Measurements from ENCODE around the gene GON7.
"Not testable (repeated sequence)": the region's sequence is repeated elsewhere in the genome, so short reads cannot be mapped to it uniquely, and the experiment has no call there.

GON7 gene

DNA sequence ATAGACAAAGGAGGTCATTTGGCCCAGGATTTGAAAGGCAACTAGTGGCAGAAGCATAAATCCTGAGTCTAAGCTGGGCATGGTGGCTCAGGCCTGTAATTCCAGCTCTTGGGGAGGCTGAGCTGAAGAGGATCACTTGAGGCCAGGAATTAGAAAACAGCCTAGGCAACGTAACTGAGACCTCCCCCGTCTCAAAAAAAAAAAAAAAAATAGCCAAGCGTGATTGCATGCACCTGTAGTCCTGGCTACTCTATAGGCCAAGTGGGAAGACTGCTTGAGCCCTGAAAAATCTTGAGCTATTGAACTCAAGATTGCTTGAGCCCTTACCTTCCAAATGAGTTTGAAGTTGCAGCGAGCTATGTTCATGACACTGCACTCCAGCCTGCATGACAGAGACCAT is 7.8 kb downstream of the GON7 start:
- DNase-seq = no peak

DNA sequence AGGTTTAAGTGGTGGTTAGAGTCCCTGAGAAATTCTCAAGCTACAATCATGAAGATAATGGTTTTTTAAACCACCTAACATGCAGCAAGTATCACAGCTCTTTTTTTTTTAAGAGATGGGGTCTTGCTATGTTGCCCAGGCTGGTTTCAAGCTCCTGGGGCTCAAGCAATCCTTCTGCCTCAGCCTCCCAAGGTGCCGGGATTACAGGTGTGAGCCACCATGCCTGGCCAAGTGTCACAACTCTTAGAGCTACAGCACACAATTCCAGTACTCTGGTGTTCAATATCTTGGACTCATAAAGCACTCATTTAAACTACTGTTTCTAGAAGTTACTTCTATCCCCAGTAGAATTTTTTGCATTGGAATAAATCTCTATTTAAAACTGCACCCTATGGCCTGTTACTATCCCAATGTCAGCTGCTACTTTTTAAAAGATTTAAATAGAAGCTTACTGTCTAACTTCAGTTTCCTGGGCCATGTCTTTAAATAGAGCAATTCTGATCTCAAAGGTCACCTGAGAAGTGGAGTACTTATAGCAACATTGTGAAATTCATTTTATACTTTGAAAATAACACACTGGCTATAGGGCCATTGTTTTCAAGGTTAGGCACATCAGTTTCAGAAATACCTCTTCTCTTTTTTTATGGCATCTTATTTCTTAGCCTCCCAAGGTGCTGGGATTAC is 11.4 kb downstream of the GON7 start:
- no peak for DNase-seq

GRCh38 chr14:93186956-93187355 is 19.9 kb downstream of the GON7 start:
- no peak for DNase-seq

DNA sequence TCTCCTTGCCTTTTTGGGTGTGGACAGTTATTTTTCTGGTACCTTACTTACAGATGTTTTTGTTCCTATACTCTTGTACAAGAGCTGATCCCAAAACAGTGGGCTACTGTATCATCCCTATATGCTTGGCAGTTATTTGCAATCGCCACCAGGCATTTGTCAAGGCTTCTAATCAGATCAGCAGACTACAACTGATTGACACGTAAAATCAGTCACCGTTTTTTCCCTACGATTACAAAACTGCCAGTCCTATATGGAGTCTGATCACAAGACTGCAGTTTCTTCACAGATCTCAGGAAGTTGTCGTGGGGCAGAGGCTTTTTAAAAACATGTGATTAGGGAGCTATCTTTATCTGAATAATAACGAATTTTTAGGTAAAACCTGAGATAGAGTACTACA is 20.4 kb downstream of the GON7 start:
- no peak for DNase-seq

DNA sequence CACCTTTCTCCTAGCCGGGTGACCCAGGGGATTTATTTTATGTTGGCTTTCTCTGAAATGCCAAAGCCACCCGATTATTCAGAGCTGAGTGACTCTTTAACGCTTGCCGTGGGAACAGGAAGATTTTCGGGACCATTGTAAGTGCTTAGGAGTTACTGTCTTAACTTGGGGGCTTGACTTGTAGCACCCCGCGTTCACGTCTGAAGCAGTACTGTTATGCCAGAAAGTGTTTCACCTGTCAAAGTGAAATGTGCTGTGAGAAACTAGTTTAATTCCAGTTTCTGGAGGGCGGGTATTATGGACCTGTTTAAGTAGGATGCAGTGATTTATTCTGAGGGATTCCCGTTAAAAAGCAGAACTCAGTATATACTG is 21.5 kb downstream of the GON7 start:
- DNase-seq = no peak

DNA sequence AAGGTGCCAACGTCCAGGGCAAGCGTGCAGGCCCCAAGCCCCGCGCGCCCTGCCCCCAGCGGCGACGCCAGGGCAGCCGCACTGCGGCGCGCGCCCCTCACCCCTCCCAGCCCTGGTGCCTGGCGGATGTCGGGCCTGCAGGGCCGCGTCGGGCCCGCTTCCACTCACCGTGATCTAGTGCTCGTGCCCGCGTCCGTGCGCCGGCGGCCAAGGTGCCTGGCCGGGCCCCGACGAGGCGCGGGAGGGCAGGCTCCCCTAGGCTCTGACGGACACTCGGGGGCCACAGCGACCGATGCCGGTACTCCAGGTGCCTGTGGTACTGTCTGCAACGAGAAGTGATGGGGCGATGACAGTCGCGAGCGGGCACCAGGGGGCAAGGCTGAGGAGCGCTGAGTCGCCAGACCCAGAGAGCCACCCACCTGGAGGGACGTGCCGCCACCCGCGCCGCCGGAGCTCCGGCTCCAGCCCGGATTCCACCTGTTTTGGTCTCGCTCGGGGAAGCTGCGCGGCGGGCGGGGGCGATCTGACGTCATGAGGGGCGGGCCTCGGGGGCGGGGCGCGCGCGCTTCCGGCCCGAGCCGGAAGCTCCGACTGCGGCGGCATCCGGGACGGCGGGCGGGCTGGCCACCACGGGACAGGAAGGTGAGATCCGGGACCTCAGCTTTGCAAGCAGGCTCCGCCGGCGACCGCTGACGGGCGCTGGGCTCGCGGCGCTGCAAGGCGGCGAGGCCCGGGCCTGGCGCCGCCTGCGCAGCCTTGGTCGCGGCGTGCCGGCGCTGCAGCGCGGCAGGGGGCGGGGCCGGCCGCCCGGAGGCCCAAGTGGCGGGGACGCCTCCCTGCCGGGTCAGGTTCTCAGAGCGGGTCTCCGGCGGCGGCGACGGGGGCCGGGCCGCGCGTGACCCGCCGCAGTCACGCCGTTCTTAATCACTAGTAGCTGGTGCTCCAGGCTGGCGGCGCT is 22.2 kb downstream of the GON7 start, which contains the start of the genes LYSET and MOAP1:
Gene LYSET (plus strand): TSS at position 927 of the 958 bp plus-strand sequence. CDS start 89 bp downstream, outside the sequence.
Gene MOAP1 (minus strand): TSS at position 507 of the 958 bp plus-strand sequence. CDS start 655 bp downstream, outside the sequence.
- DNase-seq = peak; percentile 77

GRCh38 chr14:93183596-93184317 is 23.1 kb downstream of the GON7 start:
- no peak for DNase-seq

DNA sequence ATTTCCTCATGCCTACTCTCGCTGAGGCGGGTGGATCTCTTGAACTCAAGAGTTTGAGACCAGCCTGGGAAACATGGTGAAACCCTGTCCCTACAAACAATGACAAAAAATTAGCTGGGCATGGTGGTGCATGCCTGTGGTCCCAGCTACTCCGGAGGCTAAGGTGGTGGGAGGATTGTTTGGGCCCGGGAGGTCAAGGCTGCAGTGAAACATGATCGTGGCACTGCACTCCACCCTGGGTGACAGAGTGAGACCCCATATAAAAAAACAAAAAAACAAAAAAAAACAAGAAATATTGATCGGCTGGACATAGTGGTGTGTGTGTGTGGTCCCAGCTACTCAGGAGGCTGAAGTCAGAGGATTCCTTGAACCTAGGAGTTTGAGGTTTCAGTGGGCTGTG is 31.4 kb downstream of the GON7 start:
- no peak for DNase-seq

- not testable (repeated sequence) for DNase-seq
Measured at GRCh38 chr14:93174731-93175130, 32.1 kb downstream of the GON7 start.

- DNase-seq = no peak
Measured at GRCh38 chr14:93173943-93174395, 32.9 kb downstream of the GON7 start.

- no peak for DNase-seq
Measured at GRCh38 chr14:93171376-93171775, 35.5 kb downstream of the GON7 start.

GRCh38 chr14:93170141-93170540 is 36.7 kb downstream of the GON7 start:
- DNase-seq = not testable (repeated sequence)

- not testable (repeated sequence) for DNase-seq
Measured at GRCh38 chr14:93169619-93170018, 37.2 kb downstream of the GON7 start.

- not testable (repeated sequence) for DNase-seq
Measured at GRCh38 chr14:93168610-93169009, 38.3 kb downstream of the GON7 start.

DNA sequence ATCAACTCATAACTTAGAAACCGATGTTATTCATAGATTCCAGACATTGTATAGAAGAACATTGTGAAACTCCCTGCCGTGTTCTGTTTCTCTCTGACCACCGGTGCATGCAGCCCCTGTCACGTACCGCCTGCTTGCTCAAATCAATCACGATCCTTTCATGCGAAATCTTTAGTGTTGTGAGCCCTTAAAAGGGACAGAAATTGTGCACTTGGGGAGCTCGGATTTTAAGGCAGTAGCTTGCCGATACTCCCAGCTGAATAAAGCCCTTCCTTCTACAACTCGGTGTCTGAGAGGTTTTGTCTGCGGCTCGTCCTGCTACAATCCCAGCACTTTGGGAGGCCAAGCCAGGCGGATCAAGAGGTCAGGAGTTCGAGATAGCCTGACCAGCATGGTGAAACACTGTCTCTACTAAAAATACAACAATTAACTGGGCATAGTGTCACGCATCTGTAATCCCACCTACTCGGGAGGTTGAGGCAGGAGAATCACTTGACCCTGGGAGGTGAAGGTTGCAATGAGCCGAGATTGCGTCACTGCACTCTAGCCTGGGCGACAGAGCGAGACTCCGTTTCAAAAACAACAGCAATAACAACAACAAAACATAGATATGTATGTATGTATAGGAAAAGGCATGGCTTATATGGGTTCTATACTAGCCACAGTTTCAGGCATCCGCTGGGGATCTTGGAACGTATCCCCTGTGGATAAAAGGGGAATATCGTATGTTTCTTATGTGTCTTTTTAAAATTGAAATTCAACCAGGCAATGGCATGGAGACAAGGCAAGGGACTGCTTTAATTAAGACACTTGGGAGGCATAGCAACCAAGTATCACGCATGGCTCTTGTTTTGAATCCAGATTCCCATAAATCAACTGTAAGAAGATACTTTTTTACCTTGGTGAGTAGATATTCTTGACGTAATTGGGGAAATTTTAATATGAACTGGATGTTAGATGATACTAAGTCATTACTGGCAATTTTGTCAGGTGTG is 41.3 kb downstream of the GON7 start:
- not testable (repeated sequence) for DNase-seq

- no peak for DNase-seq
Measured at GRCh38 chr14:93163564-93163963, 43.3 kb downstream of the GON7 start.

DNA sequence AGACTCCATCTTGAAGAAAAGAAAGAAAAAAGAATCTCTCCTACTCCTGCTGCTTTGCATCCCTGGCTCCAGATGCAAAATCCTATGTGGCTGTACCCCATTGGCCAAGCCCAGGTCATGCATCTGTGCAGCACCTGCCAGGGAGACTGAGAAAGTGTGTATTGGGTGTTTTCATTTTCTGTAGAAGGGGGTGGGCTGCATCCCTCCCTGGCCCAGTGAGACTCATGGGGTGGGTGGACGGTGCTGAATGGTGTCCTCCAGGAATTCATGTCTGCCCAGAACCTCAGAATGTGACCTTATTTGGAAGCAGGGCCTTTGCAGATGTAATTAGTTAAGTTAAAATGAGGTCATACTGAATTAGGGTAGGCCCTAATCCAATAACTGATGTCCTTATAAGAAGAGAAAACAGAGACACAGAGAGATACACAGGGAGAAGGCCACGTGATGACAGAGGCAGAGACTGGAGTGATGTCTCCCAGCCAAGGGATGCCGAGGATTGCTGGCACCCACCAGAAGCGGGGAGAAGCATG is 45.4 kb downstream of the GON7 start:
- no peak for DNase-seq

GRCh38 chr14:93160353-93160801 is 46.5 kb downstream of the GON7 start:
- no peak for DNase-seq

DNA sequence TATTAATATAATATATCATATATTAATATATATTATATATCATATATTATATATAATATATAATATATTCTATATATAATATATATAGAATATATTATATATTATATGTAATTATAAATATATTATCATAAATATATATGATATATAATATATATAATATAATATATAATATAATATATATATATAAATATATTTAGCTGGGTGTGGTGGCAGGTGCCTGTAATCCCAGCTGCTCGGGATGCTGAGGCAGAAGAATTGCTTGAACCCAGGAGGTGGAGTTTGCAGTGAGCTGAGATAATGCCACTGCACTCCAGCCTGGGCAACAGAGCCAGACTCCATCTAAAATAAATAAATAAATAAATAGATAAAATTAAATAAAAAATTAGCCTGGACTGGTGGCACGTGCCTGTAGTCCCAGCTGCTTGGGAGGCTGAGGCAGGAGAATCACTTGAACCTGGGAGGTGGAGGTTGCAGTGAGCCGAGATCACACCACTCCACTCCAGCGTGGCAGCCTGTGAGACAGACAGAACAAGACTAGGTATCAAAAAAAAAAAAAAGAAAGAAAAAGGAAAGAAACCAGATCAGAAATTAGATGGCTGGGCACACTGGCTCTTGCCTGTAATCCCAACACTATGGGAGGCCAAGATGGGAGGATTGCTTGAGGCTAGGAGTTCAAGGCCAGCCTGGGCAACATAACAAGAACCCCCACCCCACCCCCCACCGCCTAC is 47.1 kb downstream of the GON7 start:
- not testable (repeated sequence) for DNase-seq

DNA sequence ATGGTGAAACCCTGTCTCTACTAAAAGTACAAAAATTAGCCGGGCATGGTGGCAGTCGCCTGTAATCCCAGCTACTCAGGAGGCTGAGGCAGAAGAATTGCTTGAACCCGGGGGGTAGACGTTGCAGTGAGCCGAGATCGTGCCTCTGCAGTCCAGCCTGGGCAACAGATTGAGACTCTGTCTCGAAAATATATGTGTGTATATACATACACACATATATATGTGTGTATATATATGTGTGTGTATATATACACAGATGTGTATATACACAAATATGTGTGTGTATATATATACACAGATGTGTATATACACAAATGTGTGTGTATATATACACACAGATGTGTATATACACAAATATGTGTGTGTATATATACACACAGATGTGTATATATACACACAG is 48.5 kb downstream of the GON7 start:
- DNase-seq = not testable (repeated sequence)

Measured in activated T-cell treated with anti-CD3 and anti-CD28 coated beads for 4 hours (primary cell).